GM18505 (cell line): ENCODE measurements around the gene ENOX2.

Experiments used
- ATAC-seq: cut with Tn5 transposase; IDR thresholded peaks from one replicate; pipeline ENCODE4 v1.9.1; 2021; ENCODE audit not compliant: unreplicated experiment
- POLR2A ChIP-seq: IDR thresholded peaks from 4 replicates; pipeline ENCODE4 v1.6.1; 2011; ENCODE audit warnings: borderline replicate concordance; ENCODE audit not compliant: insufficient read depth, insufficient read length; ENCODE audit errors: extremely low read depth

Gene ENOX2

GRCh38 chrX:130896802-130897501 is 6.1 kb downstream of the ENOX2 start:
- TF ChIP-seq POLR2A, result no peak
- no peak for ATAC-seq

- TF ChIP-seq POLR2A, result no peak
These were observed 7.0 kb downstream of the ENOX2 start for GRCh38 chrX:130896026-130896425.

DNA sequence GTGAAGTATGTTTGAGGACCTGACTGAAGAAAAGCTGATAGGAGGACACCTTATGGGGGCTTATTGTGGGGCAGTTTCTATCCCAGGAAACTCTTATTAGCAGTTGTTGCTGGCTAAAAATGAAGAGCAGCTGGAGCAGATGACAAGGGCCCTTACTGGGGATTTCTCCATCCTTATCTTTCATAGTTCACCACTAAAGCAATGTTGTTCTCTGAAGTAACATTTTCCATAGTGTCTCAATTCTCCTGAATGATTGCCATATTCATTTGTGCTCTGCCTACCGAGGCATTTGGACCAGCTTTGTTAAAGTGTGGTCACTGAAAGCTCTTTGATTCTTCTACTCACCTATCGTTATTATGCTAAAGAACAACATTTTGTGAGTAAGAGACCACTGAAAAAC is 7.7 kb downstream of the ENOX2 start:
- no peak for TF ChIP-seq POLR2A
- ATAC-seq, result no peak

More at GRCh38 chrX:130896026-130896425, 7.0 kb downstream of the ENOX2 start:
- no peak for ATAC-seq

GRCh38 chrX:130893356-130894085 is 9.5 kb downstream of the ENOX2 start:
- no peak for ATAC-seq
- TF ChIP-seq POLR2A, result no peak

DNA sequence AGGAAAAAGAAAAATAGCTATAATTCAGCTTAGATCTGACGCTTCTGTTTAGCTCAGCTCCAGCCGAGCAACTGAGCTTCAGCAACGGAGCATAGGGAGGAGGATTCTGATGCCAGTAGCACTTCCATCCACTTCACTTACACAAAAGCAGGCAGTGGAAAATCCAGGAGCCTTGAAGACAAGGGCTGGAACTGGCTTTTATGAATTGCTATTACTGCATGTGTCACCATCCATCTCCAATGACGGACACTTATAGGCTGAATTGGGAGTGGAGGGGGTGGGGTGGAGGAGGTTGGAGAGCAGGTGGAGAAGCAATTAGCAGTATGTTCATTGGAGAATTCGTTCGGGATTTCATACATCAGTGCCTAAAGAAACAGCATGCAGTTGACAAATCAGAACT is 15.6 kb downstream of the ENOX2 start:
- TF ChIP-seq POLR2A, result no peak
- ATAC-seq, result no peak

- no peak for TF ChIP-seq POLR2A
These were observed 17.0 kb downstream of the ENOX2 start for GRCh38 chrX:130885996-130886395.

DNA sequence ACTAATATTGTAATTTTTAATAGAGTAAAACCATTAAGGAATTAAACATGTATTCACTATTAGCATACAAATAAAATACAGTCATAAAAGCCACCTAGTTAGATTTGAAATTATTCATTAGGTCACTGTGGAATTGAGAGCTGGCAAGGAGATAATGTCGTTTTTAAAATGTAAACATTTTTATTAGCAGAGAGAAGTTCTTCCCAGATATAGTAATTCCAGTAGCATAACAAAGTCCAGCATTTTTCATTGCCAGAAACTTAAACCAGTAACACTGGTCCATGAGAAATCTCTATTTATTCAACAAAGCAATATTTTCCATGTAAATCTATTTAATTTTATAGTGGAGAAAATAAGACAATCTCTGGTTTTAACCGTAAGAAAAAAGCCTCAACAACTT is 17.5 kb downstream of the ENOX2 start:
- TF ChIP-seq POLR2A, result no peak
- no peak for ATAC-seq

More at GRCh38 chrX:130885996-130886395, 17.0 kb downstream of the ENOX2 start:
- no peak for ATAC-seq

DNA sequence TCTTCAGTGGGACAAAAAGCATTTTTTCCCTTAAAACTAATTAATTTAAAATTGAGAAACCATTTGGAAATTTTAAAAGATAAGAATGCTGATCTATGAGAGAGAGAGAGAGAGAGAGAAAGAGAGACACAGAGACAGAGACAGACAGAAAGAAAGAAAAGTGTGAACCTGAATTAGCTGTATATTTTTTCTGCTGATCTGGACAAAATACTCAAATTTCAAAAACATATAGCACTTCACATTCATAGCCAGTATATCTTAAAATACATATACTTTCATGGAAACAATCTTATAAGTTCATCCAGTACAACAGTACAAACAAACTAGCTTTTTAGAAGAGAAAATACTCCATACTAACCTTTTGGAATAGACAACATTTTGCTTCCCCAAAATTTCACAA is 18.4 kb downstream of the ENOX2 start:
- no peak for ATAC-seq
- no peak for TF ChIP-seq POLR2A

GRCh38 chrX:130879869-130880268 is 23.1 kb downstream of the ENOX2 start:
- ATAC-seq, result no peak
- no peak for TF ChIP-seq POLR2A

GRCh38 chrX:130878350-130879341 is 24.4 kb downstream of the ENOX2 start:
- no peak for ATAC-seq
- TF ChIP-seq POLR2A, result no peak

DNA sequence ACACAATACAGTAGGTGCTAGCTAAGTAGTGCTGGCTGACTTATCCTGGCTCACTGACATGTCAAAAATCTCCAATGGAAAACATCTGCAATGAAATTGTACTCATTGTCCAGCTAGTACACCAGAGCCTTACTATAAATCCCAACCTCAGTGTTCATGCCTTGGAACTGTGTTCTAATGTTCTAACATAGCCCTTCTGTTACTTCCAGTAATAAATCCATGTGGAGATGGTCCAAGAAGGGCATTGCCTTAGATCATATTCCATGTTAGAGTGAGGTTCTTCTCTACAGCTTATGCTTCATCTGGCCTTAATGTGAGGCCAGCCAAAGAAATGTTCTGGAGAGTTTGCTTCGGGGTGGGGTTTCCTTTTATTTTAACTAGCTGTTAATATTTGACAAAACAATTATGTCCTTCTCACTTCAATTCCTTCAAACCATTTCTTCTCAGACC is 25.1 kb downstream of the ENOX2 start:
- TF ChIP-seq POLR2A, result no peak
- no peak for ATAC-seq

DNA sequence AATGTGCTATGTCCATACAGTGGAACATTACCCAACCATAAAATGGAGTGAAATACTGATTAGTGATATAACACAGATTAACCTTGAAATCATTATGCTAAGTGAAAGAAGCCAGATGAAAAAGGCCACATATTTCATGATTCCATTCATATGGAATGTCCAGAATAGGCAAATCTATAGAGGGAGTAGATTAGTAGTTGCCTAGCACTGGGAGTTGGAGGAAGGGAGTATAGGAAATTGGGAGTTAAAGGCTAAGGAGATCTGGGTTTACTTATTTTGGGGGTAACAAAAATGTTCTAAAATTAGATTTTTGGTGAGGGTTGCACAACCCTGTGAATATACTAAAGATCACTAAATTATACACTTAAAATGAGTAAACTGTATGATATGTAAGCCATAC is 26.8 kb downstream of the ENOX2 start:
- no peak for ATAC-seq
- TF ChIP-seq POLR2A, result no peak

DNA sequence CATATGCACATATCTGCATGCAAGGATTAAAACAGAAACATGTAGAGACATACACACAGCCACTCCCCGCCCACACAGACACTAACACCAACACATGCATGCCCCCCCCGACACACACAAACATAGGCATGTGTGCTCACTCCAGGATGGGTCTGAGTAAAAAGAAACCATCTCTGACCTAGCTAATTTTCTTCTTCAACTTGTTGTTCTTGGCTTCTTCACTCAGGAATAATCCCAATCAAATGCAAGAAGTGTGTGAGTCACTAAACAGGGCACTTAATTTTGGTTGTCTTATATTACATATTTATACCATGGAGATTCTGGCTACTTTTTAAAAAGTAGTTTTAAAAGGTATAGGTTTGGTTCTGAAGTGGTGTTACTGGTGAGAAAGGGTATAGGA is 28.3 kb downstream of the ENOX2 start:
- TF ChIP-seq POLR2A, result no peak
- no peak for ATAC-seq
